Keratinocyte (primary cell): ENCODE measurements around the gene ALG11.

Experiments used
- EZH2 ChIP-seq: IDR thresholded peaks from one replicate; pipeline ENCODE4 v1.6.1; 2012; ENCODE audit warnings: inconsistent platforms, mild to moderate bottlenecking, low read length, moderate library complexity
- TF ChIP-seq, protein P1 (sequence below), 3 experiments: IDR thresholded peaks in 1 of 3; conservative IDR thresholded peaks in 1 of 3; optimal IDR thresholded peaks in 1 of 3; 2 replicates in 2 of 3; 3 replicates in 1 of 3; pipeline versions ENCODE3 to v1.5.1; 2011; ENCODE audit warnings: low read length in 3 of 3, mild to moderate bottlenecking in 3 of 3, moderate library complexity in 2 of 3, control low read depth in 1 of 3, inconsistent platforms in 1 of 3; ENCODE audit not compliant: insufficient read depth in 2 of 3; ENCODE audit errors: extremely low read depth in 1 of 3

DNA sequence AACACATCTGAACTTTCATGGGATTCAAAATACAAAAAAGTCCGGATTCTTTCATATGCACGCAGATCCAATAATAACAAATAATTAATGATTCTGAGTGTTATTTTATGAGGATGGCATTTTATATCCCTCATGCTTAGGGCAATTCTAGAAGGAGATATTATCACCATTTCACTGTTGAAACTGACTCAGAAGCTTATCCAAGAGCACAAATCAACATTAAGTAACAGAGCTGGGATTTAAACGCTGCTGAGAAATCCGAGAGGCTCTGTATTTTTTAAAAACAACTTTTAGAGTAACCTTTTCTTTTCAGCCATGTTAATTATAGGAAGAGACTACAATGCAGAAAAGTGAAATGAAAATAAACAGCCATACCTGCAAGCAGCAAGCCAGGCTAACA is 31.3 kb upstream of the ALG11 start:
- TF ChIP-seq EZH2 = no peak
- TF ChIP-seq, protein P1, sequence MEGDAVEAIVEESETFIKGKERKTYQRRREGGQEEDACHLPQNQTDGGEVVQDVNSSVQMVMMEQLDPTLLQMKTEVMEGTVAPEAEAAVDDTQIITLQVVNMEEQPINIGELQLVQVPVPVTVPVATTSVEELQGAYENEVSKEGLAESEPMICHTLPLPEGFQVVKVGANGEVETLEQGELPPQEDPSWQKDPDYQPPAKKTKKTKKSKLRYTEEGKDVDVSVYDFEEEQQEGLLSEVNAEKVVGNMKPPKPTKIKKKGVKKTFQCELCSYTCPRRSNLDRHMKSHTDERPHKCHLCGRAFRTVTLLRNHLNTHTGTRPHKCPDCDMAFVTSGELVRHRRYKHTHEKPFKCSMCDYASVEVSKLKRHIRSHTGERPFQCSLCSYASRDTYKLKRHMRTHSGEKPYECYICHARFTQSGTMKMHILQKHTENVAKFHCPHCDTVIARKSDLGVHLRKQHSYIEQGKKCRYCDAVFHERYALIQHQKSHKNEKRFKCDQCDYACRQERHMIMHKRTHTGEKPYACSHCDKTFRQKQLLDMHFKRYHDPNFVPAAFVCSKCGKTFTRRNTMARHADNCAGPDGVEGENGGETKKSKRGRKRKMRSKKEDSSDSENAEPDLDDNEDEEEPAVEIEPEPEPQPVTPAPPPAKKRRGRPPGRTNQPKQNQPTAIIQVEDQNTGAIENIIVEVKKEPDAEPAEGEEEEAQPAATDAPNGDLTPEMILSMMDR (optimal IDR thresholded peaks at IDR 0.05 in 1 of 3, IDR thresholded peaks at IDR 0.05 in 1 of 3, conservative IDR thresholded peaks at IDR 0.05 in 1 of 3; ENCODE audit: extremely low read depth in 1 of 3, insufficient read depth in 2 of 3, low read length in 3 of 3) = no peak
